K562 (cell line): ENCODE data around the gene TMEM38B. TPM values are rescaled to one million over a fixed set of nuclear protein-coding genes. Genes with fewer than 3 reads are reported as not detected.
"Not testable (repeated sequence)": the region's sequence is repeated elsewhere in the genome, so short reads cannot be mapped to it uniquely, and the experiment has no call there.

Experiments
- ATF7 ChIP-seq: fragments of 450-650 bp; IDR thresholded peaks from 2 replicates; pipeline ENCODE4 v1.7.1; 2014; ENCODE audit warnings: mild to moderate bottlenecking, moderate library complexity
- CREB3 ChIP-seq: fragments of 450-650 bp; conservative IDR thresholded peaks from 2 replicates; pipeline ENCODE4 v1.6.1; 2016; ENCODE audit warnings: missing genetic modification characterization, low read depth, mild to moderate bottlenecking, missing compliant biosample characterization, moderate library complexity
- CXXC5 ChIP-seq: fragments of 250-450 bp; sonication (Bioruptor Pico); IDR thresholded peaks from 2 replicates; pipeline ENCODE4 v1.8.0; 2022; ENCODE audit warnings: inconsistent platforms, mild to moderate bottlenecking, moderate library complexity
- DPF2 ChIP-seq: fragments of 450-650 bp; IDR thresholded peaks from 2 replicates; pipeline ENCODE4 v1.6.1; 2016
- ERF ChIP-seq: fragments of 450-650 bp; formaldehyde crosslinking; IDR thresholded peaks from 2 replicates; pipeline ENCODE4 v1.4.0; 2020; ENCODE audit warnings: mild to moderate bottlenecking, mixed read lengths
- ETV5 ChIP-seq: sonication (generic); formaldehyde crosslinking; IDR thresholded peaks from 2 replicates; pipeline ENCODE4 v1.4.0; 2020; ENCODE audit warnings: low read depth, mild to moderate bottlenecking, missing genetic modification reagents
- FOXK2 ChIP-seq, 2 experiments: fragments of 450-650 bp; IDR thresholded peaks in 1 of 2; conservative IDR thresholded peaks in 1 of 2; 2 replicates each; pipeline ENCODE4 v1.6.1; 2016; ENCODE audit warnings: low read depth in 2 of 2, mild to moderate bottlenecking in 1 of 2
- GTF2A2 ChIP-seq: IDR thresholded peaks from 2 replicates; pipeline ENCODE4 v1.6.1; 2016; ENCODE audit warnings: mild to moderate bottlenecking, missing genetic modification characterization, missing compliant biosample characterization
- NFE2 ChIP-seq: IDR thresholded peaks from 2 replicates; pipeline ENCODE4 v1.6.1; 2014; ENCODE audit warnings: antibody characterized with exemption, low read depth
- NFRKB ChIP-seq: fragments of 450-650 bp; IDR thresholded peaks from 2 replicates; pipeline ENCODE4 v1.6.1; 2016; ENCODE audit warnings: low read depth
- NR2C1 ChIP-seq, 2 experiments: fragments of 450-650 bp; IDR thresholded peaks; 2 replicates each; pipeline ENCODE4 v1.6.1; 2017; ENCODE audit warnings: mild to moderate bottlenecking in 2 of 2, antibody characterized with exemption in 1 of 2, inconsistent platforms in 1 of 2, missing compliant biosample characterization in 1 of 2, missing genetic modification characterization in 1 of 2
- NRF1 ChIP-seq, 2 experiments: fragments of 450-650 bp; IDR thresholded peaks in 1 of 2; conservative IDR thresholded peaks in 1 of 2; 2 replicates each; pipeline ENCODE4 v1.6.1; 2014; ENCODE audit warnings: mild to moderate bottlenecking in 2 of 2
- SMAD4 ChIP-seq: fragments of 250-450 bp; sonication (Bioruptor Pico); conservative IDR thresholded peaks from 2 replicates; pipeline ENCODE4 v1.8.0; 2021; ENCODE audit warnings: inconsistent platforms, mild to moderate bottlenecking, moderate library complexity
- THRB ChIP-seq: fragments of 450-650 bp; formaldehyde crosslinking; conservative IDR thresholded peaks from 2 replicates; pipeline ENCODE4 v1.4.0; 2022; ENCODE audit warnings: mild to moderate bottlenecking, missing genetic modification characterization
- TRIM24 ChIP-seq, 2 experiments: fragments of 450-650 bp; IDR thresholded peaks; 2 replicates each; pipeline ENCODE4 v1.6.1; 2016
- TRIM28 ChIP-seq: fragments of 450-650 bp; IDR thresholded peaks from 2 replicates; pipeline ENCODE4 v1.6.1; 2017
- polyA plus RNA-seq, 8 experiments: library from polyadenylated mRNA; depleted of rRNA in 4 of 8; stranded (reverse) in 5 of 8; unstranded in 3 of 8; fragments of >200 nt; fragmentation: Nextera tagmentation in 2 of 8; fragmentation: Illumina TruSeq in 1 of 8; extraction: Ambion mirVana in 2 of 8; extraction: Trizol in 1 of 8; gene quantifications; 2 replicates each; pipeline versions ENCODE4 v1.2.1 to v1.2.3, GENCODE V29; 2011 to 2014; ENCODE audit warnings: inconsistent platforms in 1 of 8, missing spikeins in 1 of 8
- total RNA-seq, 7 experiments: library from RNA; depleted of rRNA in 6 of 7; stranded (reverse); fragments of >200 nt in 6 of 7; fragmentation: Illumina TruSeq in 2 of 7; extraction: Trizol in 2 of 7; gene quantifications; 2 replicates each; pipeline versions ENCODE4 v1.2.1 to v1.2.3, GENCODE V29; 2011 to 2021; ENCODE audit warnings: low replicate concordance in 1 of 7

The TMEM38B gene
- total and polyA plus RNA-seq, 9 of the 15 experiments (the other 6 are each of a cell fraction or from before 2014, with no cell fraction given): 26.0 to 57.5 (median 38.5) TPM

- TF ChIP-seq DPF2: peak; percentile 52; the same call in 1 of the 2 replicates
- 0 out of 2 replicates have a peak, but pooled peaks have one; percentile 54 for TF ChIP-seq ATF7
- TF ChIP-seq NFE2: peak; percentile 16; the same call in 1 of the 2 replicates
- 0 out of 2 replicates have a peak, but pooled peaks have one; percentile 23 for TF ChIP-seq TRIM28
- TF ChIP-seq NRF1 (conservative IDR thresholded peaks at IDR 0.05 in 1 of 2, IDR thresholded peaks at IDR 0.05 in 1 of 2): peak; percentile 32 to 48; a peak in 2 of 4 replicates
- 0 out of 2 replicates have a peak, but pooled peaks have one; percentile 48 for TF ChIP-seq ERF (CRISPR knock-in tag)
- TF ChIP-seq NFRKB: peak; percentile 97
- TF ChIP-seq GTF2A2: 0 out of 2 replicates have a peak, but pooled peaks have one; percentile 31
- TF ChIP-seq CXXC5 (CRISPR knock-in tag): peak; percentile 50
- 0 out of 2 replicates have a peak, but pooled peaks have one; percentile 42 for TF ChIP-seq ETV5 (CRISPR knock-in tag)
- TF ChIP-seq FOXK2 (conservative IDR thresholded peaks at IDR 0.05 in 1 of 2, IDR thresholded peaks at IDR 0.05 in 1 of 2; ENCODE audit: low read depth in 2 of 2): peak; percentile 93 to 96
- TF ChIP-seq THRB (CRISPR knock-in tag): 0 out of 2 replicates have a peak, but pooled peaks have one; percentile 50
- TF ChIP-seq SMAD4 (CRISPR knock-in tag): peak; percentile 40; the same call in 1 of the 2 replicates
- not testable (repeated sequence) for TF ChIP-seq NR2C1 (IDR thresholded peaks at IDR 0.05)
- TF ChIP-seq NR2C1 (tag; IDR thresholded peaks at IDR 0.05): peak; percentile 30; the same call in 1 of the 2 replicates
- TF ChIP-seq CREB3: 0 out of 2 replicates have a peak, but pooled peaks have one; percentile 35
- TF ChIP-seq TRIM24 (IDR thresholded peaks at IDR 0.05): peak; percentile 31 to 46; a peak in 1 of 4 replicates
These were observed 88.5 kb downstream of the TMEM38B start (continued) for GRCh38 chr9:105782561-105783494.
